ENCODE measurements around the gene SHE.
A peak's percentile ranks its signal among the peaks of the same experiment; 100 is the strongest.

Gene SHE

DNA sequence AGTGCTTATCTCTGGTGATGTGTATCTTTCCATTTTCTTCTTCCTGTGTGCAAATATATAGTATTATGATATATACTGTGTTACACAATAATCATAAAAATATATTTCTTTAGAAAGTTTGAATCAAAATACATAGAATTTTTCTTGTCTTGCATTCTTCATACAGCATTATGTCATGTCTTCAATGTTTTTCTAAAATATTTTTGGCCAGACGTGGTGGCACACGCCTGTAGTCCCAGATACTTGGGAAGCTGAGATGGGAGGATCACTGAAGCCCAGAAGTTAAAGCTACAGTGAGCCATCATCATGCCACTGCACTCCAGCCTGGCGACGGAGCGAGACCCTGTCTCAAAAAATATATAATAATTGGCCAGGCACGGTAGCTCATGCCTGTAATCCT, 55.4 kb downstream of the SHE start:
- no peak for DNase-seq (ENCODE audit: low read depth in 2 of 2)

GRCh38 chr1:154446292-154446691, 55.9 kb downstream of the SHE start:
- peak; percentile 78 to 79 for DNase-seq (ENCODE audit: low read depth in 2 of 2)

GRCh38 chr1:154445040-154445472, 57.2 kb downstream of the SHE start:
- DNase-seq (ENCODE audit: low read depth in 2 of 2), result no peak

DNA sequence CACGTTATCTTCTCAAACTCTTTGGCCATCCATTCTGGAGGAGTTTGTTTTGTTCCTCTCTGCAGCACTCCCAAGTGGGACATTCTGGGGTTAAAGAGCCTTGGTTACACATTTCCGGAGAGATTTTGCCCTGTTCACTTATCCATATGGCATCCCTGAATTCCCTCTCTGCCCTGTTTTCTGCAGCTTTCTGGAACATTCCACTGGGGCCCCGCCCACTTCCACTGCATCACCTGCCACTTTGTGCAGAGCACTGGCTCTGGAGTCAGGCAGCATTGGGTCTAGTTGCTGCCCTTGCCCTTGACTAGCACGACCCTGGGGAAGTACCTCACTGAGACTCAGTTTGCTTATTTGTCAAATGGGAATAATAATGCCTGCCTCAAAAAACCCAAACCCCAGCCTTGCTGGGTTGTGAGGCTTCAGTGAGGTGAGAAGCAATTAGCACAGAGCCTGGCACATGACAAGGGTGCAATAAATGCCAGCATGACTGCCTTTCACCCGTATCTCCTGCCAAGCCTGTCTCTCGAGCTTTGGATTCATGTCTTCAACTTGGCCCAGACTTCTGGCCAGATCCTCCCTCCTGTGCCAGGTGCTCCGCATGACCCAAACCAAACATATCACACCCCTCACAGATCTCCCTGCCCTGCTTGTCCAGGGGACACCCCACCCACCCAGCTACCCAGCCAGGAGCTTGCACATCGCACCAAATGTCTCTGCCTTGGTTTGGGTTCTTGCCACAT, 58.8 kb downstream of the SHE start:
- no peak for DNase-seq (ENCODE audit: low read depth in 2 of 2)

- no peak for DNase-seq (ENCODE audit: low read depth in 2 of 2)
Measured at GRCh38 chr1:154442006-154442740, 60.0 kb downstream of the SHE start.

- no peak for DNase-seq (ENCODE audit: low read depth in 2 of 2)
Measured at GRCh38 chr1:154441241-154441888, 60.8 kb downstream of the SHE start.

DNA sequence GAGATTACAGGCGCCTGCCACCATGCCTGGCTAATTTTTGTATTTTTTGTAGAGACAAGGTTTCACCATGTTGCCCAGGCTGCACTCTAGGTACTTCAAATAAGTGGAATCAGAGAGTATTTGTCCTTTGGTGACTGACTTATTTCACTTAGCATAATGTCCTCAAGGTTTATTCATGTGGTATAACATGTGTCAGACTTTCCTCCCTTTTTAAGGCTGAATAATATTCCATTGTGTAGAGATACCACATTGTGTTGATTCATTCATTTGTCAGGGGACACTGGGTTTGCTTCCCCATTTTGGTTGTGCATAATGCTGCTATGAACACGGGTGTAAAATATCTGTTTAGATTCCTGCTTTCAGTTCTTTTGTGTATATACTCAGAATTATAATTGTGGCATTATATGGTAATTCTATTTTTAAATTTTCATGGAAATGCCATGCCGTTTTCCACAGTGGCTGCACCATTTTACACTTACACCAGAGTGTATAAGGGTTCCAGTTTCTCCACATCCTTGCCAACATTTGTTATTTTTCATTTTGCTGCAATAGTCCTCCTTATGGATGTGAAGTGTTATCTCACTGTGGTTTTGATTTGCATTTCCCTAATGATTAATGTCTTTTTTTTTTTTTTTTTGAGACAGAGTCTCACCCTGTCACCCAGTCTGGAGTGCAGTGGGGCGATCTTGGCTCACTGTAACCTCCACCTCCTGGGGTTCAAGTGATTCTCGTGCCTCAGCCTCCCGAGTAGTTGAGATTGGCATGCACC, 62.0 kb downstream of the SHE start:
- DNase-seq (ENCODE audit: low read depth in 2 of 2), result no peak

GRCh38 chr1:154436433-154436832, 65.8 kb downstream of the SHE start:
- no peak for DNase-seq (ENCODE audit: low read depth in 2 of 2)

DNA sequence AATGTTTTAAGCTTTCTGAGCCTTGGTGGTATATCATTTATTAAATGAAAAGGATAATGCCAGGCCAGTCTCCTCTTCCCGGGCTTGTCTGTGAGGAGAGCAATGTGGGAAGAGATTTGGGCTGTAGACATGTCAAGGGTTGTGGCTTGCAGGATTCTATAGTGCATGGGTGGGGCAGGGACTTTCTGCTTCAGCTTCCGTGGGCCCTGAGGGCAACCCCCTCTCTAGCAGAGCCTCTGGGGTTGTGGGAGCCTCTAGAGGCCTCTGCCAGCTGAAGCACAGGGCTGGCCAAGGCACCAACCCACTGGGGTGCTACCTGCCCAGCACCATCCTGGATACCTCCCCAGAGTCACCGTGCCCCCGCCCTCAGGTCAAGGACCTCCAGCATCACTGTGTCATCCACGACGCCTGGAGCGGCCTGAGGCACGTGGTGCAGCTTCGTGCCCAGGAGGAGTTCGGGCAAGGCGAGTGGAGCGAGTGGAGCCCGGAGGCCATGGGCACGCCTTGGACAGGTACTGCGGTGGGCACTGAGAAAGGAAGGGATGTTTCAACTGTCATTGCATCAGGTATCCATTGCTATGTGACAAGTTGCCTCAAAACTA, 66.5 kb downstream of the SHE start:
- no peak for DNase-seq (ENCODE audit: low read depth in 2 of 2)

GRCh38 chr1:154434346-154435085, 67.7 kb downstream of the SHE start:
- DNase-seq (ENCODE audit: low read depth in 2 of 2), result no peak

DNA sequence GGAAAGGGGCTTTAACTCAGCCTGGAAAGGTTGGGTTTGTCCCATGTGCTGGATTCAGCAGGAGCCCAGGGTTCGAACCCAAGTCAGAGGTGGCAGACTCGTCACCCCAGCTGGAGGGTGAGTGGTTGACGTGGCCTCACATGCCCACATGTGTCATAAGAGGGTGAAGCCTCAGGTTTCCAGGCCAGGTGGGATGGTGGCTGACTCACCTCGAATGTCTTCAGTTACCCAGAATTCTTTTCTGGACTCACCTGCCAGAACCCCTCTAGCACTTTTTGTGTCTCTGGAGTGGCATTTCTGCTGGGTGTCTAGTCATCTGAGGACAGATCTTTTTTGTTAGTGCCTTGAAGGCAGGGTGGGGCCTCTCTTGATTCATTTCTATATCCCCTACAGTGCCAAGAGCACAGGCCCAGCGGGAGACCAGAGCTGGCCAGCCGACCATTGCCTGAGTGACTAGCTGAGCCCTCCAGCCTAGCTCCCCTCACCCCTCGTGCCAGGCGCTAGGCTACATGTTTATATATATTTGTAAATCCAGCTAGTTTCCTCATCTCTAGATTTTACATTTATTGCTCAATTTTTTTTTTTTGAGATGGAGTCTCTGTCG, 68.9 kb downstream of the SHE start:
- DNase-seq (ENCODE audit: low read depth in 2 of 2), result no peak

- peak; percentile 73 to 78 for DNase-seq (ENCODE audit: low read depth in 2 of 2)
Measured at GRCh38 chr1:154431586-154432373, 70.4 kb downstream of the SHE start.

- DNase-seq (ENCODE audit: low read depth in 2 of 2), result no peak
Measured at GRCh38 chr1:154430903-154431302, 71.3 kb downstream of the SHE start.

DNA sequence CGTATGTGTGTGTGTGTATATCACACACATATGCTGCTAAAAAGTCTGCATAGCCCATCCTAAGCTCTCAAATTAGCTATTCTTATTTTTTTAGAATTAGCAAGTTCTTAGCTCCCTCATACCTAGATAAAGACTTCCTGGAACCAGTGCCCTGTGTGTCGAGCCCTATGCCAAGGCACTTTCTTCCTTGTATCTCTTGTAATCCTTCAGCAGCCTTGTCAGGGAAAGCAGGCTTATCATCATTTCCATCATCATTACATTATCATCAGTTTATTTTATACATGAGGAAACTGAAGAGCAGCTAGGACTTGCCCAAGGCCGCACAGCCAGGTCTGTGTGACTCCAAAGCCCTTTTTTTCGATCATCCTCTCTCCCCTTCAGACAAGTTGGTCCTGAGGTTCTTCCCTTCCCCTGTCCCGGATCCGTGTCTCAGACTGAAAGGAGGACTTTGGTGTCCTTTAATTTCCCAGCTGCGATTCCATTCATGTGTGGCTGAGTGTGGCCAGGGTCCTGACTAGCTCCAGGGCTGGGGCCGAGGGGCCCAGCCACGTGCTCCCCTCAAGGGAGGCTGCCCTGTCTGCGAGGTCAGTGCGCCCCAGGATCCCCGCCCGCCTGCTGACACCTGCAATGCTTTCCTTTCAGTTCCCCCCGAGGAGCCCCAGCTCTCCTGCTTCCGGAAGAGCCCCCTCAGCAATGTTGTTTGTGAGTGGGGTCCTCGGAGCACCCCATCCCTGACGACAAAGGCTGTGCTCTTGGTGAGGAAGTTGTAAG, 72.2 kb downstream of the SHE start:
- no peak for DNase-seq (ENCODE audit: low read depth in 2 of 2)
